Gastrocnemius medialis (tissue), 4 donors: Measurements from ENCODE around the gene PARD3.

Experiments
- POLR2A ChIP-seq, 2 donors: fragments of 450-650 bp; IDR thresholded peaks; one replicate each; pipeline ENCODE4 v1.6.1; 2017; ENCODE audit warnings: antibody characterized with exemption in 2 of 2, mild to moderate bottlenecking in 2 of 2, moderate library complexity in 2 of 2
- TF ChIP-seq, protein P1 (sequence below), 5 experiments: fragments of 450-650 bp in 3 of 5; fragments of 200-600 bp in 2 of 5; sonication (generic) in 2 of 5; IDR thresholded peaks in 4 of 5; conservative IDR thresholded peaks in 1 of 5; 1 replicate in 4 of 5; 2 replicates in 1 of 5; pipeline ENCODE4 v1.5.1; 2016 to 2019; ENCODE audit warnings: antibody characterized with exemption in 5 of 5, mild to moderate bottlenecking in 3 of 5, moderate library complexity in 3 of 5

DNA sequence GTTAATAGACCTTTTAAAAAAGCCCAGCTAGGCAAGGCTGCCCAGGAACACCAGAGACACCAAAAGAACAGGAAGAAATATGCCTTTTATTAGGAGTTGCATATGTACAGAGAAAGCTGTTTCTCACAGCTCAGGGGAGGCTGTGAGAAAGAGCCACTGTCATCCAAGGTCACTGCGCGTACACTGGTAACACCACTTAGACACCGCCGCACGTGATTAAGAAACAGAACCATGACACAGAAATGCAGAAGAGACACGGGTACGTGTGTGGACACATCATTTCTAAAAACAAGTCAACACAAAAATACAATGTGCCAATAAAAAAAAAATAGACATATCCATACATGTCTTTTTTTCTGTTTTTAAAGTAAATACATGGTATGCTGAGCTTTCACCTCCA, 705.6 kb downstream of the PARD3 start:
- TF ChIP-seq, protein P1, sequence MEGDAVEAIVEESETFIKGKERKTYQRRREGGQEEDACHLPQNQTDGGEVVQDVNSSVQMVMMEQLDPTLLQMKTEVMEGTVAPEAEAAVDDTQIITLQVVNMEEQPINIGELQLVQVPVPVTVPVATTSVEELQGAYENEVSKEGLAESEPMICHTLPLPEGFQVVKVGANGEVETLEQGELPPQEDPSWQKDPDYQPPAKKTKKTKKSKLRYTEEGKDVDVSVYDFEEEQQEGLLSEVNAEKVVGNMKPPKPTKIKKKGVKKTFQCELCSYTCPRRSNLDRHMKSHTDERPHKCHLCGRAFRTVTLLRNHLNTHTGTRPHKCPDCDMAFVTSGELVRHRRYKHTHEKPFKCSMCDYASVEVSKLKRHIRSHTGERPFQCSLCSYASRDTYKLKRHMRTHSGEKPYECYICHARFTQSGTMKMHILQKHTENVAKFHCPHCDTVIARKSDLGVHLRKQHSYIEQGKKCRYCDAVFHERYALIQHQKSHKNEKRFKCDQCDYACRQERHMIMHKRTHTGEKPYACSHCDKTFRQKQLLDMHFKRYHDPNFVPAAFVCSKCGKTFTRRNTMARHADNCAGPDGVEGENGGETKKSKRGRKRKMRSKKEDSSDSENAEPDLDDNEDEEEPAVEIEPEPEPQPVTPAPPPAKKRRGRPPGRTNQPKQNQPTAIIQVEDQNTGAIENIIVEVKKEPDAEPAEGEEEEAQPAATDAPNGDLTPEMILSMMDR (IDR thresholded peaks at IDR 0.05 in 4 of 5, conservative IDR thresholded peaks at IDR 0.05 in 1 of 5) = no peak
- no peak for TF ChIP-seq POLR2A (IDR thresholded peaks at IDR 0.05)
